Esophagus (tissue), 2 donors: ENCODE measurements around the gene ATP8B4. TPM values are rescaled to one million over a fixed set of nuclear protein-coding genes. Genes with fewer than 3 reads are reported as not detected.

Source experiments
- H3K27ac ChIP-seq, 2 donors: one replicate each; pipeline ENCODE4 v1.5.1; 2013; ENCODE audit warnings: low read depth in 2 of 2, mild to moderate bottlenecking in 2 of 2, inconsistent platforms in 1 of 2, low read length in 1 of 2, moderate library complexity in 1 of 2
- H3K27me3 ChIP-seq, 2 donors: one replicate each; pipeline ENCODE4 v1.6.1; 2013; ENCODE audit warnings: low read length in 2 of 2, control low read depth in 1 of 2, mild to moderate bottlenecking in 1 of 2; ENCODE audit not compliant: insufficient read depth in 2 of 2, control insufficient read depth in 1 of 2
- H3K36me3 ChIP-seq, 2 donors: one replicate each; pipeline ENCODE4 v1.6.1; 2013; ENCODE audit warnings: low read length in 1 of 2; ENCODE audit not compliant: control insufficient read depth in 2 of 2, insufficient read depth in 2 of 2
- H3K4me1 ChIP-seq, 2 donors: one replicate each; pipeline ENCODE4 v1.6.1; 2013; ENCODE audit warnings: low read length in 1 of 2; ENCODE audit not compliant: control insufficient read depth in 2 of 2, insufficient read depth in 2 of 2
- H3K4me3 ChIP-seq, 2 donors: one replicate each; pipeline ENCODE4 v1.5.1; 2013; ENCODE audit warnings: low read length in 2 of 2, mild to moderate bottlenecking in 2 of 2, low read depth in 1 of 2, moderate library complexity in 1 of 2
- H3K9me3 ChIP-seq, 2 donors: one replicate each; pipeline ENCODE4 v1.6.1; 2013; ENCODE audit warnings: mild to moderate bottlenecking in 2 of 2, low read depth in 1 of 2, low read length in 1 of 2, moderate library complexity in 1 of 2; ENCODE audit not compliant: control insufficient read depth in 2 of 2, insufficient read depth in 1 of 2
- WGBS, 2 donors: extraction: QIAGEN DNeasy Blood & Tissue Kit; methylation state at CpG; one replicate each; pipeline ENCODE4 v1.1.7; 2013; 5-methylcytosine and 5-hydroxymethylcytosine counted together
- polyA plus RNA-seq, 2 donors: library from polyadenylated mRNA; stranded (reverse); fragments of 200-250 nt; gene quantifications; one replicate each; pipeline ENCODE4 v1.2.3, GENCODE V29; 2013
- donor health status: healthy with polysubstance abuse.
- donor health status: Bipolar disorder and iron deficiency.

The ATP8B4 gene
- polyA plus RNA-seq, 2 donors, result 0.75 to 0.84 TPM

GRCh38 chr15:50003786-50004334 is 115.2 kb downstream of the ATP8B4 start:
- H3K27ac ChIP-seq, result no peak overlapping the region
- WGBS, 2 donors, result 65 to 70% methylated on average over 13 of the region's 13 CpGs
- peaks cover 0 to 3% of the 10 kb centered on the region in 2 donors for H3K4me1 ChIP-seq
- no peaks in the 10 kb centered on the region for H3K9me3 ChIP-seq
- no peaks in the 10 kb centered on the region for H3K27me3 ChIP-seq
- H3K36me3 ChIP-seq, result no peaks in the 10 kb centered on the region
- no peak overlapping the region for H3K4me3 ChIP-seq

- no peak overlapping the region for H3K27ac ChIP-seq
- no peak overlapping the region for H3K4me3 ChIP-seq
- H3K4me1 ChIP-seq, result no peaks in the 10 kb centered on the region
- 60 to 63% methylated on average over 2 of the region's 2 CpGs for WGBS, 2 donors
- H3K27me3 ChIP-seq, result no peaks in the 10 kb centered on the region
- no peaks in the 10 kb centered on the region for H3K36me3 ChIP-seq
- no peaks in the 10 kb centered on the region for H3K9me3 ChIP-seq
These were observed 127.4 kb downstream of the ATP8B4 start for GRCh38 chr15:49991587-49991986.

- no peak overlapping the region for H3K27ac ChIP-seq
- H3K4me1 ChIP-seq, result no peaks in the 10 kb centered on the region
- WGBS, 2 donors, result 75 to 79% methylated on average over 6 of the region's 6 CpGs
- H3K9me3 ChIP-seq, result no peaks in the 10 kb centered on the region
- no peaks in the 10 kb centered on the region for H3K36me3 ChIP-seq
- no peak overlapping the region for H3K4me3 ChIP-seq
- no peaks in the 10 kb centered on the region for H3K27me3 ChIP-seq
These were observed 128.0 kb downstream of the ATP8B4 start for GRCh38 chr15:49990835-49991545.

GRCh38 chr15:49989498-49989897 is 129.5 kb downstream of the ATP8B4 start:
- Histone ChIP-seq H3K4me3 (no peak overlapping the region), H3K9me3 (no peaks in the 10 kb centered on the region), H3K4me1 (no peaks in the 10 kb centered on the region), H3K27ac (no peak overlapping the region), H3K36me3 (no peaks in the 10 kb centered on the region), H3K27me3 (no peaks in the 10 kb centered on the region)
- 40 to 54% methylated on average over 3 of the region's 3 CpGs for WGBS, 2 donors

GRCh38 chr15:49988766-49989165 is 130.3 kb downstream of the ATP8B4 start:
- WGBS, 2 donors, result 65 to 70% methylated on average over 2 of the region's 2 CpGs
- H3K27ac ChIP-seq, result no peak overlapping the region

GRCh38 chr15:49987896-49988295 is 131.1 kb downstream of the ATP8B4 start:
- Histone ChIP-seq H3K4me1 (no peaks in the 10 kb centered on the region), H3K9me3 (no peaks in the 10 kb centered on the region), H3K36me3 (no peaks in the 10 kb centered on the region), H3K27me3 (no peaks in the 10 kb centered on the region), H3K4me3 (no peak overlapping the region), H3K27ac (no peak overlapping the region)
- 84 to 88% methylated on average over 3 of the region's 3 CpGs for WGBS, 2 donors

More at GRCh38 chr15:49988766-49989165, 130.3 kb downstream of the ATP8B4 start:
- no peaks in the 10 kb centered on the region for H3K36me3 ChIP-seq
- no peak overlapping the region for H3K4me3 ChIP-seq
- no peaks in the 10 kb centered on the region for H3K9me3 ChIP-seq
- no peaks in the 10 kb centered on the region for H3K27me3 ChIP-seq
- H3K4me1 ChIP-seq, result no peaks in the 10 kb centered on the region

GRCh38 chr15:49987198-49987785 is 131.7 kb downstream of the ATP8B4 start:
- no peak overlapping the region for H3K4me3 ChIP-seq
- H3K36me3 ChIP-seq, result no peaks in the 10 kb centered on the region
- no peak overlapping the region for H3K27ac ChIP-seq
- no peaks in the 10 kb centered on the region for H3K27me3 ChIP-seq
- H3K9me3 ChIP-seq, result no peaks in the 10 kb centered on the region
- H3K4me1 ChIP-seq, result no peaks in the 10 kb centered on the region
- 67 to 76% methylated on average over 3 of the region's 3 CpGs for WGBS, 2 donors

- Histone ChIP-seq H3K9me3 (no peaks in the 10 kb centered on the region), H3K4me1 (no peaks in the 10 kb centered on the region), H3K4me3 (no peak overlapping the region), H3K27ac (no peak overlapping the region), H3K27me3 (no peaks in the 10 kb centered on the region), H3K36me3 (no peaks in the 10 kb centered on the region)
- 64 to 68% methylated on average over 3 of the region's 3 CpGs for WGBS, 2 donors
These were observed 132.7 kb downstream of the ATP8B4 start for GRCh38 chr15:49986326-49986725.

- Histone ChIP-seq H3K9me3 (no peaks in the 10 kb centered on the region), H3K36me3 (no peaks in the 10 kb centered on the region), H3K4me1 (no peaks in the 10 kb centered on the region), H3K27ac (no peak overlapping the region), H3K4me3 (no peak overlapping the region), H3K27me3 (no peaks in the 10 kb centered on the region)
- 63 to 78% methylated on average over 4 of the region's 4 CpGs for WGBS, 2 donors
These were observed 133.6 kb downstream of the ATP8B4 start for GRCh38 chr15:49985463-49985862.

GRCh38 chr15:49984436-49984835 is 134.6 kb downstream of the ATP8B4 start:
- Histone ChIP-seq H3K4me3 (no peak overlapping the region), H3K36me3 (no peaks in the 10 kb centered on the region), H3K27ac (no peak overlapping the region), H3K4me1 (no peaks in the 10 kb centered on the region), H3K9me3 (no peaks in the 10 kb centered on the region), H3K27me3 (no peaks in the 10 kb centered on the region)
- 53 to 76% methylated on average over 2 of the region's 2 CpGs for WGBS, 2 donors
